Adrenal gland (tissue), 19 donors: ENCODE data around the gene PLA2G12B. TPM values are rescaled to one million over a fixed set of nuclear protein-coding genes. Genes with fewer than 3 reads are reported as not detected.
"Not testable (repeated sequence)": the region's sequence is repeated elsewhere in the genome, so short reads cannot be mapped to it uniquely, and the experiment has no call there.

Experiments
- DNase-seq, 7 donors: peaks; one replicate each; pipeline ENCODE4 v3.0.0-alpha.2; 2019 to 2020
- H3K27ac ChIP-seq, 5 donors: fragments of 200-600 bp; sonication (generic) in 4 of 5; 1 replicate in 3 of 5; 2 replicates in 2 of 5; pipeline versions ENCODE4 v1.5.1 to v1.8.0; 2016 to 2020; ENCODE audit warnings: mild to moderate bottlenecking in 1 of 5
- H3K27me3 ChIP-seq: fragments of 200-600 bp; 2 replicates; pipeline ENCODE4 v1.8.0; 2021
- H3K36me3 ChIP-seq, 2 donors: fragments of 200-600 bp; replicated peaks in 1 of 2; 1 replicate in 1 of 2; 2 replicates in 1 of 2; pipeline versions ENCODE4 v1.5.1 to v1.8.0; 2018 to 2022
- H3K4me1 ChIP-seq, 2 donors: fragments of 200-600 bp; replicated peaks in 1 of 2; 1 replicate in 1 of 2; 2 replicates in 1 of 2; pipeline versions ENCODE4 v1.5.1 to v1.8.0; 2018 to 2021
- H3K4me3 ChIP-seq, 4 donors: fragments of 200-600 bp; sonication (generic) in 3 of 4; one replicate each; pipeline ENCODE4 v1.5.1; 2016 to 2018
- H3K9me3 ChIP-seq, 3 donors: fragments of 200-600 bp; sonication (generic) in 1 of 3; replicated peaks in 1 of 3; 1 replicate in 2 of 3; 2 replicates in 1 of 3; pipeline versions ENCODE4 v1.5.1 to v1.8.0; 2016 to 2021
- CTCF ChIP-seq, 6 experiments: fragments of 450-650 bp in 4 of 6; fragments of 200-600 bp in 2 of 6; sonication (generic) in 1 of 6; IDR thresholded peaks; 1 replicate in 5 of 6; 2 replicates in 1 of 6; pipeline versions ENCODE4 v1.5.1 to v1.8.0; 2016 to 2021; ENCODE audit warnings: antibody characterized with exemption in 6 of 6, mild to moderate bottlenecking in 2 of 6, moderate library complexity in 1 of 6
- POLR2A ChIP-seq, 2 donors: fragments of 450-650 bp; IDR thresholded peaks; one replicate each; pipeline ENCODE4 v1.6.1; 2017; ENCODE audit warnings: antibody characterized with exemption in 2 of 2, mild to moderate bottlenecking in 2 of 2, moderate library complexity in 1 of 2
- WGBS, 4 donors: extraction: QIAGEN DNeasy Blood & Tissue Kit in 2 of 4; methylation state at CpG; one replicate each; pipeline versions ENCODE4 v1.1.5 to v1.1.7; 2013 to 2017; 5-methylcytosine and 5-hydroxymethylcytosine counted together
- intact Hi-C, 2 donors: fragments of 100-400 bp; cut with DNase I; formaldehyde crosslinking; loops; one replicate each; pipeline versions ENCODE4 v1.14.1 to v1.15.0; 2022 to 2023
- long read RNA-seq, 10 donors: library from polyadenylated mRNA in 3 of 10; unstranded in 2 of 10; stranded (forward) in 1 of 10; transcript quantifications; one replicate each; pipeline ENCODE4 v2.0.0 and lab custom pipeline, GENCODE V29; 2021 to 2026
- polyA plus RNA-seq, 3 donors: library from polyadenylated mRNA; stranded (reverse); fragments of 200-250 nt in 2 of 3; fragments of 350-450 nt in 1 of 3; fragmentation: Illumina TruSeq in 1 of 3; extraction: RNeasy Lipid Tissue Mini Kit (QIAGEN cat#74804) in 1 of 3; gene quantifications; one replicate each; pipeline ENCODE4 v1.2.3, GENCODE V29; 2013 to 2014
- total RNA-seq, 9 donors: library from RNA; depleted of rRNA in 4 of 9; stranded (reverse); fragments of >200 nt in 4 of 9; fragments of 120-200 nt in 1 of 9; fragmentation: NEBNext Ultra II Directional in 1 of 9; extraction: Animal tissue kit (Norgen Biotek cat#: 25700) in 1 of 9; gene quantifications; one replicate each; pipeline versions ENCODE4 v1.1.0 to v1.2.4, GENCODE V29; 2013 to 2023
- donor health status: healthy with polysubstance abuse.
- donor health status: Bipolar disorder and iron deficiency.
- donor health status: DM: yes; HTN: yes; CAD: no.
- donor health status: DM: no; HTN: no; CAD: no.
- donor health status: DM: no; HTN: no; CAD: no.
- donor health status: DM: yes; HTN: yes; CAD: no.

Gene PLA2G12B, protein sequence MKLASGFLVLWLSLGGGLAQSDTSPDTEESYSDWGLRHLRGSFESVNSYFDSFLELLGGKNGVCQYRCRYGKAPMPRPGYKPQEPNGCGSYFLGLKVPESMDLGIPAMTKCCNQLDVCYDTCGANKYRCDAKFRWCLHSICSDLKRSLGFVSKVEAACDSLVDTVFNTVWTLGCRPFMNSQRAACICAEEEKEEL
- total RNA-seq = not detected
- polyA plus RNA-seq = not detected
- long read RNA-seq, donor 1 = 0 reads
- long read RNA-seq, donor 2 = 0 reads
- long read RNA-seq, donor 3 = 0 reads
- long read RNA-seq, donor 4 = 0 reads
- long read RNA-seq, donor 5 = 0 reads
- long read RNA-seq, donor 6 = 0 reads
- long read RNA-seq, donor 7 = 0 reads
- long read RNA-seq, donor 8 = 0 reads
- long read RNA-seq, donor 9 = 0 reads
- long read RNA-seq, donor 10 = 0 reads

DNA sequence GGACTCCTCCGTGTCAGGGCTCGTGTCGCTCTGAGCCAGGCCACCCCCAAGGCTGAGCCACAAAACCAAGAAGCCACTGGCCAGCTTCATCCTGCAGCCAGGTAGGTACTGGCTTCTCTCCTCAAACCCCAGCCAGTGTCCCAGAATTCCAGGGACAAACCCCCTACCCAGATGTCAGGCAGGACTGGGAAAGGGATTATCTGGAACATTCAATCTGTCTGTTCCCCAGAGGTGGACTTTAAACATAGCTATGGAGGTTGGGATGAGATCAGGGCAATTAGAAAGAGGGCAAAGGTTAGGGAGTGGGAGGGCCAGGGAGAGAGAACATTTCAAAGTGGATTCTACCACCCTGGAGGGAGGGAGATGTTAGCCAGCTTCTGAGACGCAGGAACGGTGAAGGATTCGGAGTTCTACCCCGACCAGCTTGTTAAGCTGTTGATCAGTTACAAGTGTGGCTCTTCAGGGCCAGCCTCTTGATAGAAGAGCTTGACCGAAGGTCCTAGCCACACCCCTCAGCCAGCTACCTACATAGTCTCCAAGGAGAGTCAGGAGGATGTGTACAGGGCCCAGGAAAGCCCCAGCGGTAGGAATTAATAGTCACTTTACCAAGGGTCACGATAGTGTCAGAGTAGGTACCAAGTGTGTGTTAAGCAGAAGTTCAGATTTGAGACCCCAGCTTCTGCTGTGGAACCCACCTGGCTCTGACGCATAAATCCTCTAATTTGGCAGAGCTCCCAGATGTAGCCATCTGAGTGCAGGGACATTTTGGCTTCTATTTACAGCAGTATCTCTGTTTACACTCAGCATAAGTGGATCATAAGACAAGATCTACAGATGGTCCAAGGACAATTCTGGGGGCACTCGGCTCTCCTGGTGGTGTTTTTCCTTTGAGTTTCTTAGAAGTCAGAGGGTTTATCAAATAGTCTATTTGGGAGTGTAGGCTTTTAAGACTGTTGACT is at the start of gene PLA2G12B:
Gene PLA2G12B, minus strand, starts transcription at position 211 of the 959 bp plus-strand sequence. Its CDS starts 121 bp downstream, at position 90.
- no peaks in the 10 kb centered on the region for H3K27me3 ChIP-seq
- H3K4me1 ChIP-seq = no peaks in the 10 kb centered on the region
- TF ChIP-seq POLR2A (IDR thresholded peaks at IDR 0.05) (no peak), CTCF (IDR thresholded peaks at IDR 0.05) (no peak)
- H3K4me3 ChIP-seq = no peak within 1 kb of the TSS
- H3K36me3 ChIP-seq = no peaks in the 10 kb centered on the region
- DNase-seq = no peak
- intact Hi-C loops = no loop called here
- WGBS, 4 donors = 83 to 87% (median 85%) methylated on average over 11 to 12 of the region's 12 CpGs
- H3K27ac ChIP-seq = no peak within 1 kb of the TSS
- H3K9me3 ChIP-seq = no peaks in the 10 kb centered on the region

- intact Hi-C loops = no loop called here
- Histone ChIP-seq H3K27ac (no peak overlapping the region), H3K4me3 (no peak overlapping the region), H3K27me3 (no peaks in the 10 kb centered on the region), H3K9me3 (no peaks in the 10 kb centered on the region), H3K36me3 (peaks cover 0 to 27% of the 10 kb centered on the region in 2 donors), H3K4me1 (no peaks in the 10 kb centered on the region)
- no peak for DNase-seq
- TF ChIP-seq POLR2A (IDR thresholded peaks at IDR 0.05) = no peak
- no peak for TF ChIP-seq CTCF (IDR thresholded peaks at IDR 0.05)
Observed at GRCh38 chr10:73003822-73004221, 49.2 kb upstream of the PLA2G12B start.

- DNase-seq = no peak
- Histone ChIP-seq H3K27me3 (no peaks in the 10 kb centered on the region), H3K4me3 (no peak overlapping the region), H3K9me3 (peaks cover 0 to 4% (median 3%) of the 10 kb centered on the region in 3 donors), H3K36me3 (peaks cover 0 to 13% of the 10 kb centered on the region in 2 donors), H3K27ac (no peak overlapping the region), H3K4me1 (no peaks in the 10 kb centered on the region)
- 76 to 86% (median 81%) methylated on average over 3 of the region's 3 CpGs for WGBS, 4 donors
- intact Hi-C loops = no loop called here
- TF ChIP-seq CTCF (IDR thresholded peaks at IDR 0.05) (no peak), POLR2A (IDR thresholded peaks at IDR 0.05) (no peak)
Observed at GRCh38 chr10:73000973-73001372, 46.4 kb upstream of the PLA2G12B start.

DNA sequence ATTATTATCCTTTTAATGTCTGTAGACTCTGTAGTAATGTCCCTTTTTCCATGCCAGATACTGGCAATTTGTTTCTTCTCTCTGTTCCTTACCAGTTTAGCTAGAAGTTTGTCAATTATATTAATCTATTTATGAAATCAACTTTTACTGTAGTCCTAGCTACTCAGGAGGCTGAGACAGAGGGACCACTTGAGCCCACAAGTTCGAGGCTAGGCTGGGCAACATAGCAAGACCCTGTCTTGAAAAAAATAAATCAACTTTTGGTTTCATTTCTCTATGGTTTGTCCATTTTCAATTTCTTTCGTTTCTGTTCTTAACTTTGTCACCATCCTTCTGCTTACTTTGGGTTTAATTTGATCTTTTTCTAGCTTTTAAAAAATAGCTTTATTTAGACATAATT is 42.5 kb upstream of the PLA2G12B start:
- H3K27ac ChIP-seq = no peak overlapping the region
- no peak for DNase-seq
- H3K36me3 ChIP-seq = no peaks in the 10 kb centered on the region
- TF ChIP-seq POLR2A (IDR thresholded peaks at IDR 0.05) = no peak
- TF ChIP-seq CTCF (IDR thresholded peaks at IDR 0.05) = no peak
- H3K4me1 ChIP-seq = no peaks in the 10 kb centered on the region
- no peak overlapping the region for H3K4me3 ChIP-seq
- H3K9me3 ChIP-seq = peaks cover 0 to 4% (median 3%) of the 10 kb centered on the region in 3 donors
- WGBS, 4 donors = 97 to 100% (median 98%) methylated on average over 2 of the region's 2 CpGs
- H3K27me3 ChIP-seq = no peaks in the 10 kb centered on the region
- intact Hi-C loops = no loop called here

- DNase-seq, H3K9me3 ChIP-seq, H3K4me1 ChIP-seq, H3K36me3 ChIP-seq, H3K27ac ChIP-seq, H3K27me3 ChIP-seq, H3K4me3 ChIP-seq, intact Hi-C loops: not testable (repeated sequence)
Observed at GRCh38 chr10:72995459-72995858, 40.9 kb upstream of the PLA2G12B start.

DNA sequence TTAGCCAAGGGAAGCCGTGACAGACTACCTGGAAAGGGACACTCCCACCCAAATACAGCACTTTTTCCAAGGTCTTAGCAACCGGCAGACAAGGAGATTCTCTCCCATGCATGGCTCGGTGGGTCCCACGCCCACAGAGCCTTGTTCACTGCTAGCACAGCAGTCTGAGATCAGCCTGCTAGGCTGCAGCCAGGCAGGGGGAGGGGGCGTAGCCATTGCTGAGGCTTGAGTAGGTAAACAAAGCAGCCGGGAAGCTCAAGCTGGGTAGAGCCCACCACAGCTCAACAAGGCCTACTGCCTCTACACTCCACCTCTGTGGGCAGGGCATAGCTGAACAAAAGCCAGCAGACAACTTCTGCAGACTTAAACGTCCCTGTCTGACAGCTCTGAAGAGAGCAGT is 35.2 kb upstream of the PLA2G12B start:
- H3K27ac ChIP-seq, H3K36me3 ChIP-seq, intact Hi-C loops, DNase-seq, H3K27me3 ChIP-seq, H3K9me3 ChIP-seq, H3K4me3 ChIP-seq, H3K4me1 ChIP-seq: not testable (repeated sequence)
- WGBS, 4 donors = 86 to 95% (median 91%) methylated on average over 5 to 7 of the region's 7 CpGs
